A673 (cell line): Measurements from ENCODE around the gene PDCD1.

Experiments used
- EZH2 ChIP-seq: fragments of 200-600 bp; sonication (generic); IDR thresholded peaks from 2 replicates; pipeline ENCODE4 v1.6.1; 2017; ENCODE audit warnings: borderline replicate concordance, low read depth, mild to moderate bottlenecking, mixed read lengths, antibody characterized with exemption, low read length; ENCODE audit not compliant: poor library complexity, severe bottlenecking
- TF ChIP-seq, protein P1 (sequence below): fragments of 300-800, 200-600 bp; sonication (generic); conservative IDR thresholded peaks from 2 replicates; pipeline ENCODE4 v1.5.1; 2017; ENCODE audit warnings: low read depth, mild to moderate bottlenecking, antibody characterized with exemption, low read length, moderate library complexity, mixed read lengths

DNA sequence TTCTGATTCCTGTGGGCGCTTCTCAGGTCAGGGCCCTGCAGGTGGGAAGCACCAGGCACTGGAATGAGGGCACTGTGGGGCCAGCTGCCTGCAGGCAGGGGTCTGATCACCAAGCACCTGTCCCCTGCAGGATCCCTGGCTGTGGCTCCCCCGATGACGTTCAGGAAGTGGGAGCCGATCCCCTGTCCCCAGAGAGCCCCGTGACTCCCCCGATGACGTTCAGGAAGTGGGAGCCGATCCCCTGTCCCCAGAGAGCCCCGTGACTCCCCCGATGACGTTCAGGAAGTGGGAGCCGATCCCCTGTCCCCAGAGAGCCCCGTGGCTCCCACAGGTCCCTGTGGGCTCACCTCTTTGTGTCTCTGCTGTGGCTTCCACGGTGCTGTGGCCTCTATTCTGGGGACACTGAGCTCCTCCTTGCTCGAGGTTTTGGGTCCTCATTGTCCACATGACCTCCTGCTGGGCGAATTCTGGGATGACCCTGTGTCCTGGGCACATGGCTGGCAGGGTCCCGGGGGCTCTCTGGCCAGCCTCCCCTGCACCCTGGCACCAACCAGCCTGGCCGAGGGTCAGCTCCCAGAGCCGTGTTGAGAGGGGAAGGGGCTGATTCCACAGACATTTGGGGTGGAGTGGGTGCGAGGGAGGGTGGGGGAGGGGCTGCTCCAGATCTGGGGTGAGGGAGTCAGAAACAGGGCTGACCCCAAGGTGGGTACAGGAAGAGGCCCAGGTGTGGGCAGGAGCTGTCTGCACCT, 44.9 kb downstream of the PDCD1 start:
- TF ChIP-seq, protein P1, sequence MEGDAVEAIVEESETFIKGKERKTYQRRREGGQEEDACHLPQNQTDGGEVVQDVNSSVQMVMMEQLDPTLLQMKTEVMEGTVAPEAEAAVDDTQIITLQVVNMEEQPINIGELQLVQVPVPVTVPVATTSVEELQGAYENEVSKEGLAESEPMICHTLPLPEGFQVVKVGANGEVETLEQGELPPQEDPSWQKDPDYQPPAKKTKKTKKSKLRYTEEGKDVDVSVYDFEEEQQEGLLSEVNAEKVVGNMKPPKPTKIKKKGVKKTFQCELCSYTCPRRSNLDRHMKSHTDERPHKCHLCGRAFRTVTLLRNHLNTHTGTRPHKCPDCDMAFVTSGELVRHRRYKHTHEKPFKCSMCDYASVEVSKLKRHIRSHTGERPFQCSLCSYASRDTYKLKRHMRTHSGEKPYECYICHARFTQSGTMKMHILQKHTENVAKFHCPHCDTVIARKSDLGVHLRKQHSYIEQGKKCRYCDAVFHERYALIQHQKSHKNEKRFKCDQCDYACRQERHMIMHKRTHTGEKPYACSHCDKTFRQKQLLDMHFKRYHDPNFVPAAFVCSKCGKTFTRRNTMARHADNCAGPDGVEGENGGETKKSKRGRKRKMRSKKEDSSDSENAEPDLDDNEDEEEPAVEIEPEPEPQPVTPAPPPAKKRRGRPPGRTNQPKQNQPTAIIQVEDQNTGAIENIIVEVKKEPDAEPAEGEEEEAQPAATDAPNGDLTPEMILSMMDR, result no peak
- no peak for TF ChIP-seq EZH2
